DMS114 treated with DMSO at 0.1 percent for 48 hours (cell line): ENCODE data around the gene NEURL3.
"Not testable (repeated sequence)": the region's sequence is repeated elsewhere in the genome, so short reads cannot be mapped to it uniquely, and the experiment has no call there.

Source experiments
- DNase-seq: peaks from one replicate; lab custom pipeline; 2025; ENCODE audit not compliant: unreplicated experiment; lab: John Stamatoyannopoulos, UW

Gene NEURL3

GRCh38 chr2:96486696-96487095 lies 18.5 kb downstream of the NEURL3 start:
- no peak for DNase-seq

GRCh38 chr2:96485751-96486651 lies 19.2 kb downstream of the NEURL3 start:
- DNase-seq, result no peak

- no peak for DNase-seq
Observed at GRCh38 chr2:96485350-96485749, 19.8 kb downstream of the NEURL3 start.

- DNase-seq, result no peak
Observed at GRCh38 chr2:96484091-96484490, 21.1 kb downstream of the NEURL3 start.

GRCh38 chr2:96477458-96477857 lies 27.7 kb downstream of the NEURL3 start:
- no peak for DNase-seq

- no peak for DNase-seq
Observed at GRCh38 chr2:96471772-96472171, 33.4 kb downstream of the NEURL3 start.

- no peak for DNase-seq
Observed at GRCh38 chr2:96470636-96471035, 34.5 kb downstream of the NEURL3 start.

GRCh38 chr2:96470109-96470508 lies 35.0 kb downstream of the NEURL3 start:
- DNase-seq, result no peak

GRCh38 chr2:96468904-96469303 lies 36.3 kb downstream of the NEURL3 start:
- DNase-seq, result no peak

- DNase-seq, result no peak
Observed at GRCh38 chr2:96464651-96465050, 40.5 kb downstream of the NEURL3 start.

GRCh38 chr2:96464061-96464460 lies 41.1 kb downstream of the NEURL3 start:
- no peak for DNase-seq

- no peak for DNase-seq
Observed at GRCh38 chr2:96463119-96463518, 42.0 kb downstream of the NEURL3 start.

- not testable (repeated sequence) for DNase-seq
Observed at GRCh38 chr2:96461616-96462015, 43.5 kb downstream of the NEURL3 start.

- no peak for DNase-seq
Observed at GRCh38 chr2:96452053-96452452, 53.1 kb downstream of the NEURL3 start.

- no peak for DNase-seq
Observed at GRCh38 chr2:96449637-96450036, 55.5 kb downstream of the NEURL3 start.

GRCh38 chr2:96449174-96449573 lies 56.0 kb downstream of the NEURL3 start:
- DNase-seq, result no peak

GRCh38 chr2:96447726-96448125 lies 57.4 kb downstream of the NEURL3 start:
- DNase-seq, result no peak
